NCI-H1694 (cell line): ENCODE data around the gene IGFBP4.

Source experiments
- DNase-seq: peaks from one replicate; lab custom pipeline; 2025; lab: John Stamatoyannopoulos, UW

The IGFBP4 gene

DNA sequence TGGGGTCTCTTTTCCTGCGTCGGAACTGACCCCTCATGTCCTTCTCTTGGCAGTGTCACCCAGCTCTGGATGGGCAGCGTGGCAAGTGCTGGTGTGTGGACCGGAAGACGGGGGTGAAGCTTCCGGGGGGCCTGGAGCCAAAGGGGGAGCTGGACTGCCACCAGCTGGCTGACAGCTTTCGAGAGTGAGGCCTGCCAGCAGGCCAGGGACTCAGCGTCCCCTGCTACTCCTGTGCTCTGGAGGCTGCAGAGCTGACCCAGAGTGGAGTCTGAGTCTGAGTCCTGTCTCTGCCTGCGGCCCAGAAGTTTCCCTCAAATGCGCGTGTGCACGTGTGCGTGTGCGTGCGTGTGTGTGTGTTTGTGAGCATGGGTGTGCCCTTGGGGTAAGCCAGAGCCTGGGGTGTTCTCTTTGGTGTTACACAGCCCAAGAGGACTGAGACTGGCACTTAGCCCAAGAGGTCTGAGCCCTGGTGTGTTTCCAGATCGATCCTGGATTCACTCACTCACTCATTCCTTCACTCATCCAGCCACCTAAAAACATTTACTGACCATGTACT, 13.2 kb downstream of the IGFBP4 start:
- DNase-seq: no peak

DNA sequence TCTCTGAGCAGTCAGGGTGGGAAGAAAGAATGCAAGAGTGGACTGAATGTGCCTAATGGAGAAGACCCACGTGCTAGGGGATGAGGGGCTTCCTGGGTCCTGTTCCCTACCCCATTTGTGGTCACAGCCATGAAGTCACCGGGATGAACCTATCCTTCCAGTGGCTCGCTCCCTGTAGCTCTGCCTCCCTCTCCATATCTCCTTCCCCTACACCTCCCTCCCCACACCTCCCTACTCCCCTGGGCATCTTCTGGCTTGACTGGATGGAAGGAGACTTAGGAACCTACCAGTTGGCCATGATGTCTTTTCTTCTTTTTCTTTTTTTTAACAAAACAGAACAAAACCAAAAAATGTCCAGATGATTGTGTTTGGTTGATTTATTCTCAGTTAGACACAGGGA, 14.1 kb downstream of the IGFBP4 start:
- DNase-seq: no peak

DNA sequence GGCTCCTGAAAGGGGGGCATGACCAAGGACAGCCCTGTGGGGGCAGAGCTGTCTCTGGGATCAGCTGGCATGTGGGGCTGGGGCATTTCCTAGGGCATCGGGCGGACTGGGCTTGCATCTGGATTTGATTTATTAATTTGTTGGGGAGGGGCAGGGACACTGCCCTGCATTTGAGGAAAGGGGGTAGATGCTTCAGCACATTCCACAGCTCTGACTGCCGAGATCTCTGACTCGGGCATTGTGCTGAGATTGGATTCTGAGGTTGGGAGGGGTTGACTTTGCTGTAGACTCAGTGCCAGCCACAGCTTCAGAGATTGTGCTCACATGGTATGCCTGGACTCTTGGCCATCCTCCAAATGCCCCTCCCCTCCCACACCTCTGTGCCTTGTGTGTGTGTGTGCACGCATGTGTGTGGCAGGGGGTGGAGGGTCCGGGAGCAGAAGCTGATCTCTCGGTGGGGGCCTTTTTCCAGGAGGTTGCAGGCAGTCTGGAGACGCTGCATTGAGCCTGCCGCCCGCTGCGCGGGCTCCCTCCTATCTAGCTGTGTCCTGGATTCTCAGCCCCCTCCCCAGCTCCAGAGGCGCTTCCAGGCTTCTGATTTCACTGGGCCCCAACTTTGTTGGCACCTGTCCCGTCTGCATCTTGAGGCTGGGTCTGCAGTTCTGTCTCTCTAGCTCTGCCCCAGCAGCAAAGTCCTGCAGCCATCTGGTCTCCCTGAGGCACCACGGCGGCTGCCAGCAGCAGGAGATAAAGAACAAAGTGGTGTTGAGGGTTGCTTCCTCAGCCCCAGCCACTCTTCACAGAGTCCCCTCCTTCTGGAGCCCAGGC, 14.9 kb downstream of the IGFBP4 start:
- DNase-seq: peak; percentile 32

DNA sequence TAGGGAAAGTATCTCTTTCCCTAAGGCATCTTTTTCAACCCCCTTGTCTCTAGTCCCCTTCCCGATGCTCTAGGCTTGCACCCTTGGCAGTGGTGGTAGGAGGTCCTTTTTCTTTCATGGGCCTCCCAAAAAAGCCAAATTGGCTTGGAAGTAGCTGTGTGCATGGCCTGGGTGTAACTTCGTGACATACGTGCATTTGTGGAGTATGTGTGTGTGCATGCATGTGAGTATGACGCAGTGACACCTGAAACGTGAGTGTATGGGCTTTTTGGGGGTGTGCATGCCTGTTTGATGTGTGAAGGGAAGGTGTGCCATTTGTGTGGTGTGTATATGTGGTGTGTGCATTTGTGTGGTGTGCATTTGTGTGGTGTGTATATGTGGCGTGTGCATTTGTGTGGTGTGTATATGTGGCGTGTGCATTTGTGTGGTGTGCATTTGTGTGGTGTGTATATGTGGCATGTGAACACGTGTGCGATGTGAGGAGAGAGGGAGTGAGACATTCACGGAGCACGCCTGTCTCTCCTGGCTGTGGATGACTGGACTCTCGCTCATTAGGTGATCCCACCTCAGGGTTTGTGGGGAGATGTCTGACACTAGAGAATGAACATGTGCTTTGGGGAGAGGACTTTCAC, 15.7 kb downstream of the IGFBP4 start:
- no peak for DNase-seq

DNA sequence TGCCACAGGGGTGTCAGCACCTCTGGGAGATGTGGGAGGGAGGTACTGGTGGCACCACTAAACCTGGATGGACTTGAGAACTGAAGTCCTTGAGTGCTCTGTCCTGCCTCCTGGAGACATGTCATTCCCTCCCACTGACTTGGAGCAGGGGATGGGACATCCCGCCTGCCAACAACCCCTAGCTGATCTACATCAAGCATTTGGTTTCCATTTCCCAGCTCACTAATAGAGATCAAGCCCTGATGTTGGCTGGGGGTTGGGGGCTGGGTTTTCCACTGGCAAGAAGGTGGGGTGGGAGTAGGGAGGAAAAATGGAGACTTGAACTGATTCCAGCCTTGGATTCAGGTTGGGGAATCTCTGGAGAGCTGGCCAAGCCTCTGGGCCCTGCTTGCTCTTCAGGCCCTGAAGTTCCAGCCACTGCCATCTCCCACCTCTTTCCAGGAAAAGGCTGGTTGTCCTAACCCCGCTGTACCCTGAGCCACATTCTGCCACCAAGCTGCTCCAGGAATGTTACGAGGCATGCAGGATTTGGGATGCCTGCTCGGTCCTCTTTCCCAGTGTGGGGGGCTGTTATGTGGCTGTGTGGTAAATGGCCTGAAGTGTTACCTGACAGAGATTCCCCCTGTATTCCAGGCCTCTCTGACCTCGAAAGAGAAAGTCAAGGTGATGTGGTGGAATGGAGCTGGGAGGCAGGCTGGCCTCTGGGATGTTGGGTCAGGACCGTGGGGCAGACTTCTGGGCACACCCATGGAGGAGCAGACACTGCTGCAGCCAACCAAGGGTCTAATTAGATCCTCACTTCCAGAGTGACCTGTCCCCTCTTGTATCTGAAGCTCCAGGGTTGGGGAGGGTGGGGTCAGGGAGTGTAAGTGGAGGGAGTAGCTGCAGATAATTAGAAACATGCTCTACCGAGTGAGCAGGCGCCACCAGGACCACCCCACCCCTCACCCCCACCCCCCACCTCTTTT, 16.7 kb downstream of the IGFBP4 start:
- no peak for DNase-seq

DNA sequence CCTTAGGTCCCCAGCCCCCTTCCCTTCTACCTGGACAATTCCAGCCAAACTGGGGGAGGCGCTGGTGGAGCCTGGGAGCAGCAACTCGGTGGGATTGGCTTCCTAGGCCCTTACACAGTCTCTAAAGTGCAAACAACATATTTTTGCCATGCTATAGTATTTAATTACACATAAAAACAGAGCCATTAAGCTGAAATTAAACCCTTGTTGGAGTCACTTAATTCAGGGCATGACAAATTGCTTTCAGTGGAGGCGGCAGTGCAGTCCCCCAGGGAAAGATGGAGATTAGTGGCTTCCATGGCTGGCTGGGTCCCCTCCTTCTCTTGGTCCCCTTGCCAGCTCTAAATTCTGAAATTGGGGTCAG, 17.3 kb downstream of the IGFBP4 start:
- DNase-seq: no peak

DNA sequence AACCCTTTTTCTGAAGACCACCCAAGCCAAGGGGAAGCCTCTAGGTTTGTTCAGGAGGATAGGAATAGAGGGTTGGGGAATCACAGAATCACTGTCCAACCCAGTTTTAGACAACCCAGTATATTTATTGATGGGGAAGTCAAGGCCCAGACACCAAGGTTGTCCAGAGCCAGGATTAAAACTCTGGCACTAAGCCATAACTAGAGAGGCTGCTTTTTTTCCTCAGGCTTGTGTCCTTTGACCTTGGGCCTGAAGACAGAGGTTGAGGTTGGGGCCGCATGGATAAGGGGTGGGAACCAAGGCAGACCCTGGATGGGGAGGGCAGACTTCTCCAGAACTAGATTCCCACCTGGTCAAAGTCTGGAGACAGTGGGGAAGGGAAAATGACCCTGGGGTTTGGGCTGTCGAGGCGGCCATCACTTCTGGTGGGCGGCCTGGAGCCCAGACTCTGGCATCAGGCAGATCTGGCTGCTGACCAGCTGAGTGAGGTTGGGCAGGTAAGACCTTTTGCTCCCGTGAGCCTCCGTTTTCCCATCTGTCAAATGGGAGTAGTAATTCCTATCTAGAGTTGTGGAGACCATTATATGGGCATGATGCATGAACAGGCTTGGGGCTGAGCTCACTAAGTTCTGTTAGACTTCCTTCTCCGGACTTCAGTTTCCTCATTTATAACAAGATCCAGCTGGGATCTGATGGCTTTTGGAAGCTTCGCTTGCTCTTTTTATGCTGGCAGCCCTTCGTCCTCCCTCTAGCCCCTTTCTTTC, 17.9 kb downstream of the IGFBP4 start:
- DNase-seq: no peak

DNA sequence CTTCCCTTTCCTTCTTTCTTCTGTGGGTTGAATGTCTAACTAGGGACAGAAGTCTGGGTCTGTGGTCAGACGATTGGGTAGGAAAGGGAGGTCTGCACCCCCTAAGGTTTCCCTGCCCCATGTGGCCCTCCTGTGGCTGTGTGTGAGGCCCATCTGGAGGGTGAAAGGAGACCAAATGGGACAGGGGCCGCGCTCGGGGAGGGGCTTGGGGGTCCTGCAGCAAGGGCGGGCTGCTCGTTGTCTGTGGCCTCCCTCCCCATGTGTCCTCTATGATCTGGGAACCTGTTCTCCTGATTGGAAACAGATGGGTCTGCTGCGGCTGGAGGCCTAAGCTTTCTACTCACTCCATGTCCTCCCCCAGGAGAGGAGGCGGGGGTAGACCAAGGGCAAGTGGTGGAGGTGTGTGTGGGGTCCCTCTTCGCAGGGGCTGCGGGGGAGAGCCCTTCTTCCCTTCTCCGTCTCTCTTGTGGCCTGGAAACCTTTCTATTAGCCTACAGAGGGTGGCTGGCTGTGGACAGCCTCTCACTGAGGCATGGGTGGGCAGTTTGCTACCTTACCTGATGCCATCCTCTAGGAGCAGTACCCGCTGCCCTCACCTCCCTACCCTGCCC, 18.6 kb downstream of the IGFBP4 start:
- DNase-seq: no peak

DNA sequence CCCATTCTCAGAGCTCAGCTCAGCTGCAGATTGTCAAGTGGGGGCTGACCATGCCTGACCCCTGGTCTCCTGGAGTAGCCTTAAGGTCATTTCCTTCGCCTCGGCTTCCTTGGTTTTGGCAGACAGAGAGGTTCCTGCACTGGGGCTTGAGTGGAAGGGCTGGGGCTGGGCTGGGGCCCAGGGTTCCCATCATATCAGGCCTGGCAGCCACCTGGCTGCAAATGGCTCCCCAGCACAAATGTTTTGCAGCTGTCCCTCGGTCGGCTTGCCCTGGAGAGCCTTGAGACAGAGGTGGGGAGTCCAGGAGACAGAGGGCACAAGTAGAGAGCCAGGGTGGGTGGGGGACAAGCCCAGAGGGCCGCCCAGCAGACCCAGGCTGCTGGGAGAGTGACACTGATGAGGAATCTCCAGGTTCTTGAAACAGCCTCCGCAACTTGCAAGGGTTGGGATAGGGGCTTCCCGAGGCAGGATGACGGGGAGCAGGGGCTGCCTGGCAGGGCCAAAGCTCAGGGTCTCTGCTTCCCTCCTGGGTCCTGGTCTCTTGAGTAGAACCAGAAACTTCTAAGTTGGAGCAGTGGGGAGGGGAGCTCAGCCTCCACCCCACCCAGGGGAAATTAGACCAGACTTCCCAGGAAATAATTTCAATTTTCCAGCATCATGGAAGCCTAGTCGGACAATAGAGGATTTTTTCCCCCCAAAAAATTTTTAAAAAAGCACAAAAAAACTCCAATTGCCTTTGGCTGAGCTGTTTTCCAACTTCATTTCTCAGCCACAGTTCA, 19.3 kb downstream of the IGFBP4 start:
- DNase-seq: no peak

DNA sequence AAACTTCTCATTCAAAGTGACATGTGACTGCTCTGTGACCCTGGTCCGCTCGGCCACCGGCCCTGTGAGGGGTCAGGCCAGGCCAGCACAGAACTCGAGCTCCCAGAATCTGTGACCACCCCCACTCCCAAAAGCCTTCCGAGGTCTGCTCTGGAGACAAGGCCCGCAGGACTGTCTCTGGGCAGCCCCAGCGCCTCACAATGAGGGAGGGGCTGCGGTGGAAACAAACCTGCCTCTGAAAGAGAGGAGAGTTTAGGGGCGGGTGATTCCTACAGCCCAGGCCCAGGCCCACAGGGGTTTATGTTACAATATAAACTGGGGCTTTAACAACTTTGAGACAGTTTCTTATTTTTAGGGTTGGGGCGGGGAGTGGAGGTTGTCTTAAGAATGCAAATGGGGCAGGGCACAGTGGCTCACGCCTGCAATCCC, 19.9 kb downstream of the IGFBP4 start:
- DNase-seq: no peak

DNA sequence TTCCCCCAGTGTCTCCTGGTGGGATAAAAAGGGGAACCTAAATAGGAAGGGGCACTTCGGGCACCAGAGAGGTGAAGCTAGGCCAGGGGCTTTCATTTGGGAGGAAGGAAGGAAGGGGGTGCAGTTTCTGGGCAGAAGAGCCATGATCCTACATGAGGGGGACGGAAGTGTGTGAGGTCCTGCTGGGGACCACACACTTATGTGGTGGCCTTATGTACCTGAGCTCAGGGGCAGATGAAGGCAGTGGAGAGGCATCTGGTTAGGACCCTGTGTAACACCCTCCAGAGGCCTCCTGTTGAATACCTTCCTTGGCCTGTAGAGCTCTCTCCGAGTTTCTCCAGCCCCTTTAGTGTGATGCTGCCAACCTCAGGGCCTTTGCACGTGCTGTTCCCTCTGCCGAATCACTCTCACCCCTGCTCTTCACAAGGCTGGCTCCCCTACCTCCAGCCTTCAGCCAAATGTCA, 21.2 kb downstream of the IGFBP4 start:
- no peak for DNase-seq

DNA sequence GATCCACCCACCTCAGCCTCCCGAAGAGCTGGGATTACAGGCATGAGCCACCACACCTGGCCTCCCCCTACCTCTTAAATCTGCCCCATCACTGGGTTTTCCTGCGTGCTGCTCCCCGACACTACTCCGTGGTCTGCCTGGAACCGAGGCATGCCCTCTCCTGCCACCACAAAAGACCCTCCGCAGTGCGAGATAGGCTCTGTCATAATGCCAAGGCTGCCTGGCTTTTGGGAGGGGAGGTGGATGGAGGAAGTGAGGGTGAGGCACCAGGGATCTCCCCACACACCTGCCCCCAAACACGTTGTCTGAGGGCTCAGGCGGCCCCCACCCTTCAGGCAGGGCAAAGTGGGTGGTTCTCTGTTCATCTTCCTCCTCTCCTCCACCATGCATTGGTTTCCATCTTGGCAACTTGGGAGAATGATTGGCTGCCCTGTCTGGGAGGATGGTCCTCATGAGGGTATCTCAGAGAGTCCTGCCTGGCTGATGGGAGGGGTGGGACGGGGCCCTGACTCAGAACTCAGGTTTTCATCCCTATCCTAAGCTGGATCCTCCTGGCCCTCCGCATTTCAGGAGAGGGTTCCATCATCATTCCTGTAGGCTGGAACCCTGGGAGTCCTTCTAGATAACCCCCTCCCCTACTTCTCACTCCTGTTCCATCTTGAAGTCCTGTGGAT, 23.2 kb downstream of the IGFBP4 start:
- no peak for DNase-seq

DNA sequence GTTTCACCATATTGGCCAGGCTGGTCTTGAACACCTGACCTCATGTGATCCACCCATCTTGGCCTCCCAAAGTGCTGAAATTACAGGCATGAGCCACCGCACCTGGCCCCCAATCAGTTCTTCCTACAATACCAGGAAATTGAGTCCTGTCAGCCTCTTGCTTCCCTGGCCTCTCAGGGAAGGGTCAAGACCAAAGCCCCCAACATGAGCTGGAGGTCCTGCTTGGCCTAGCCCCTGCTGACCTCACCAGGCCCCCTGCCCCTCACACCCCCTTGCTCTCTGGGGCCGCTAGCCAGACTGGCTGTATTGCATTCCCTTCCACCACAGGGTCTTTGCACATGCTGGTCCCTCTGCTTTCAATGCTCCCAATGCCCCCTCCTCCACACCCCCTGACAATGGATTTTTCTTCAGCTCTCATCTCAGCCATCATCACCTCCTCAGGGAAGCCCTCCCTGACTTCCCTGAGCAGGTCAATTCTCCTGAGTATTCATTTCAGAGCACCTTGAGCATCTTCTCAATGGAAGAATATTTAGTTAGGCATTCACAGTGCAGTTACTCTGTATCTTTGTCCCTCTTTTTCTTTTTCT, 24.1 kb downstream of the IGFBP4 start:
- no peak for DNase-seq

DNA sequence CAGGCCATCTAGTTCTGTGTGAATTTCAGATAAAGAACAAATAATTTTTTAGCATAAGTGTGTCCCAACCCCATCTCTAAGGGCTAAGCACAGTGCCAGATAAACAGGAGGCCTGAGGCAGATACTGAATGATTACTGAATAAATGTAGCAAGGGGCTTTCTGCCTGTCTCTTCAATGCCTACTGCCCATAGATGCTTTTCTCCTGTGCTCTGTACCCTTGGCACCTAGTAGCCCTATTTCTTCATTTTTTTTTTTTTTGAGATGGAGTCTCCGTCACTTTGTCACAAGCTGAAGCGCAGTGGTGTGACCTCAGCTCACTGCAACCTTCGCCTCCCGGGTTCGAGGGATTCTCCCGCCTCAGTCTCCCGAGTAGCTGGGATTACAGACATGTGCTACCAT, 25.3 kb downstream of the IGFBP4 start:
- no peak for DNase-seq

DNA sequence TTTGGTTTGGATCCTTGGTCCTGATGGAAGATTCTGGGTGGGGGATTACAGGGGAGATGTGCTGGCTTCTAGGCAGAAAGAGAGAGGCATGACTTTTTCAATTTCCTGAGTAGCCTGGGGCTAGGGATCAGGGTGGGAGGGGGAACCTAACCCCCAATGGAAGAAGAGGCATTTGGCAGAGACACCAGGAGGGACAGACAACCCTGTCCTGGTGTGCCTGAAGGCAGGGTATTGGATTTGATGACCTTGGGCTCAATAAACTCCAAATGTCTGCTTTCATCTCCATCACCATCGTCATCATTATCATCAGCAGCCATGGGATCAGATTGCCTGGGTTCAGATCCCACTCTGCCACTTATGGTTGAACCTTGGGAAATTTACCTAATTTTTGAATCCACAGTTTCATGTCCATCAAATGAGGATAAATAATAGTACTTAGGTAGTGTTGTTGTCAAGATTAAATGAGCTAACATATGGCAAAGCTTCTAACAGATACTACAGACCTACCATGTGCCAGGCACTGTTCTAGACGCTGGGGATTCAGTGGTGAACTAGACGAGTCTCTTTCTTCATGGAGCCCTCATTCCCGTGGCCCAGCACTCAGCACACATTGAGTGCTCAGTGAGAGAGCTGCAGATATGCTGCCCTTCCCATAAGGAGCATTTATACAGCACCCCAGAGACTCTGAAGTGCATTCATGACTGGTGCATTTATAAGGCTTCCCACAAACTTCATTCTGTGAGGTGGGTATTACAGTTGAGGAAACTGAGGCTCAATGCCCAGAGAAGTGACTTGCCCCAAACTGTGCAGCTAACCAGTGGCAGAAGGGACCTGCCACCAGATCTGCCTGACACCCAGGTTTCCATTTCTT, 26.8 kb downstream of the IGFBP4 start:
- DNase-seq: no peak

DNA sequence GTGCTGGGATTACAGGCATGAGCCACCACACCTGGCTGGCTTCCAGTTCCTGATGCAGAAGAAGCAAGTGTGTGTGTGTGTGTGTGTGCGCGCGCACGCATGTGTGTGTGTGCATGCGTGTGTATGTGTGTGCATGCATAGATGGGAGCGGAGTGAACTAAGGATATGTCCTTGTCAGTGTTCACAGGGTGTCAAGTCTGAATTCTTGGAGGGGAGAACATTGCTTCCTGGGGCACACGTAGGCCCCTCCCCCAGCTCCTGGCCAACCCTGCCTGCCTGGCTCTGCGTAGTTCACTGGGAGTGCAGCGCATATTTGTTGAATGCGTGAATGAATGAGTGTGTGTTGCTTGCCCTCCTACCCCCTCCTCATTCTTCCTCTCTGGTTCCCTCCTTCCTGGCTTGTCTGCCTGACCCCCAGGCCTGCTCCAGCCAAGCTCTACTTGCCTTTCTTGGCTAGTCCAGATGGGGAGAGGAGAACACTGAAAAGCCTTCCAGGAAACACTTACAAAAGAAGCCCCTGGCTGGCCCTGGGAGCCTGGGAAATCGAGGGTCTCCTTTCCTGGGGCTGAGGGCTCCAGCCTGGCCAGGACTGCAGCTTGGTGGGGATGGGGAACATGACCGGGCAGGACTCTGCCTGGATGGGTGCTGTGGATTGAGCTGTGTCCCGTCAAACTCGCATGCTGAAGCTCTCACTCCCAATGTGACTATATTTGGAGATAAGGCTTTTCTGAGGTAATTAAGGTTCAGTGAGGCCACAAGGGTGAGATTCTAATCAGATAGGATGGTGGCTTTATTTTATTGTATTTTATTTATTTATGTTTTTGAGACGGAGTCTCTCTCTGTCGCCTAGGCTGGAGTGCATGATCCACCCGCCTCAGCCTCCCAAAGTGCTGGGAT, 27.9 kb downstream of the IGFBP4 start:
- no peak for DNase-seq
